Glutamatergic neuron (in vitro differentiated cells): ENCODE results near the gene VOPP1. TPM values are rescaled to one million over a fixed set of nuclear protein-coding genes. Genes with fewer than 3 reads are reported as not detected.

Experiments used
- DNase-seq: peaks from one replicate; pipeline ENCODE4 v3.0.0; 2022
- H3K27ac Mint-ChIP-seq: one replicate; pipeline ENCODE4 v1.8.0; 2020; ENCODE audit warnings: mild to moderate bottlenecking, mixed read lengths, inconsistent platforms; ENCODE audit not compliant: unreplicated experiment
- H3K27me3 Mint-ChIP-seq: one replicate; pipeline ENCODE4 v1.8.0; 2020; ENCODE audit warnings: mild to moderate bottlenecking, moderate library complexity, mixed read lengths, inconsistent platforms; ENCODE audit not compliant: unreplicated experiment
- H3K36me3 Mint-ChIP-seq: one replicate; pipeline ENCODE4 v1.8.0; 2020; ENCODE audit warnings: mild to moderate bottlenecking, mixed read lengths, inconsistent platforms; ENCODE audit not compliant: unreplicated experiment
- H3K4me1 Mint-ChIP-seq: one replicate; pipeline ENCODE4 v1.8.0; 2020; ENCODE audit warnings: mild to moderate bottlenecking, low read depth, mixed read lengths, inconsistent platforms; ENCODE audit not compliant: unreplicated experiment
- H3K4me3 Mint-ChIP-seq: one replicate; pipeline ENCODE4 v1.8.0; 2020; ENCODE audit warnings: mild to moderate bottlenecking, mixed read lengths, inconsistent platforms; ENCODE audit not compliant: unreplicated experiment
- H3K9me3 Mint-ChIP-seq: one replicate; pipeline ENCODE4 v1.8.0; 2020; ENCODE audit warnings: mild to moderate bottlenecking, moderate library complexity, mixed read lengths, inconsistent platforms; ENCODE audit not compliant: unreplicated experiment
- total RNA-seq: library from RNA; stranded (reverse); fragmentation: NEBNext Ultra II Directional; extraction: Animal tissue kit (Norgen Biotek cat#: 25700); gene quantifications from one replicate; pipeline ENCODE4 v1.2.1, GENCODE V29; 2021; ENCODE audit not compliant: unreplicated experiment
- TF ChIP-seq, protein P1 (sequence below): fragments of 200-600 bp; sonication (generic); IDR thresholded peaks from one replicate; pipeline ENCODE4 v1.5.0; 2021; ENCODE audit not compliant: partially characterized antibody, unreplicated experiment

The VOPP1 gene
- total RNA-seq, 1 donor from 2014 or later, result 30.6 TPM

DNA sequence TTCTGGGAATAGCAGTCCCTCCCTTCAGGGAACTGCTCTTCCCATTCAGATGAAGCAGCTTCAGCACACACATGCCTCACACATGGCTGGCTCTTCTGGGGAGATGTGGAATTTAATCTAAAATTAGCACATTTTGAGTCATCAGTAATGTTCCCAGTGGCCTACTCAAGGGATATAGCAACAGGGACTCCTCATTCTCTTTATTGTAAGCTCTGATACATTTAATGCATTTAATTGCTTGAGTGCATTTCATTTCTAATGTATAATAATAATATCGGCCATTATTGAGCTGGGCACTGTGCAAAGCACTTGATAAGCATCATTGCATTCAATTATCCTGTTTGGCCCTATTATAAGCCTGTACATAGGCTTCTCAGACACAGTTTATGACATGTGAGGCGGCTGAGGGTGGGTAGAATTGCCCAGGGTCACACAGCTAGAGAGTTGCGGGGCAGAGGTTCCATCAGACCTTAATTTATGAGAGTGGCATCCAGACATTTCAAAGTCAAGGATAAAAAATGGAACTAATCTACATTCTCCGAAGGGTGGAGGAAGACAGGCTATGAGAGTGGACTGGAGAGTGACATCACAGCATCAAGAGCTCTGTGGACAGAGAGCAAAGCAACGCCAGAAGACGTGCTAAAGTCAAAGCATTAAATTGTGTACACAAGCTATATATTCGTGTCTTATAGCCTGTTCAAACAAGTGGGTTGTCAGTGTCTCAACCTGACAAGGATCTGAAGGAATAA is 130.4 kb downstream of the VOPP1 start:
- TF ChIP-seq, protein P1, sequence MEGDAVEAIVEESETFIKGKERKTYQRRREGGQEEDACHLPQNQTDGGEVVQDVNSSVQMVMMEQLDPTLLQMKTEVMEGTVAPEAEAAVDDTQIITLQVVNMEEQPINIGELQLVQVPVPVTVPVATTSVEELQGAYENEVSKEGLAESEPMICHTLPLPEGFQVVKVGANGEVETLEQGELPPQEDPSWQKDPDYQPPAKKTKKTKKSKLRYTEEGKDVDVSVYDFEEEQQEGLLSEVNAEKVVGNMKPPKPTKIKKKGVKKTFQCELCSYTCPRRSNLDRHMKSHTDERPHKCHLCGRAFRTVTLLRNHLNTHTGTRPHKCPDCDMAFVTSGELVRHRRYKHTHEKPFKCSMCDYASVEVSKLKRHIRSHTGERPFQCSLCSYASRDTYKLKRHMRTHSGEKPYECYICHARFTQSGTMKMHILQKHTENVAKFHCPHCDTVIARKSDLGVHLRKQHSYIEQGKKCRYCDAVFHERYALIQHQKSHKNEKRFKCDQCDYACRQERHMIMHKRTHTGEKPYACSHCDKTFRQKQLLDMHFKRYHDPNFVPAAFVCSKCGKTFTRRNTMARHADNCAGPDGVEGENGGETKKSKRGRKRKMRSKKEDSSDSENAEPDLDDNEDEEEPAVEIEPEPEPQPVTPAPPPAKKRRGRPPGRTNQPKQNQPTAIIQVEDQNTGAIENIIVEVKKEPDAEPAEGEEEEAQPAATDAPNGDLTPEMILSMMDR, result no peak
- no peak overlapping the region for H3K4me3 Mint-ChIP-seq
- H3K4me1 Mint-ChIP-seq, result peaks cover 9% of the 10 kb centered on the region
- H3K36me3 Mint-ChIP-seq, result no peaks in the 10 kb centered on the region
- no peak for DNase-seq
- H3K27me3 Mint-ChIP-seq, result peaks cover 5% of the 10 kb centered on the region
- H3K9me3 Mint-ChIP-seq, result peaks cover 6% of the 10 kb centered on the region
- H3K27ac Mint-ChIP-seq, result no peak overlapping the region

DNA sequence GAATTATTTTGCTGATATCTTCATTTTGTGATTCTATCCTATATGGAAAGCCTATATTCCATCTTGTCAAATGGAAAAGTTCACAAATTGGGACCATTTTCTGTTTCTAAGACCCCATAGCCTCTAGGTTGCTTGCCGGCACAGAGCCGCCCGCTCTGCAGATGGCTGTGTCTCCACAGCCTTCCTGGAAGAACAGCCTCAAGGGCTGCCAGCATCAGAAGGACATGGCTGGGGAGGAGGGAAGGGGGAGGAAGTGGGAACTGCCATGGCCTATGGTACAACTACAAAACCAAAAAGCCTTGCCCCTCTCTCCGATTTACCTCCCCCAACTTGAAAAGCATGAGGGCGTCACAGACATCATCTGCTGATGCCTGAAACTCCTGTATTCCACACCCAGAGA is 131.3 kb downstream of the VOPP1 start:
- H3K27ac Mint-ChIP-seq, result no peak overlapping the region
- DNase-seq, result no peak
- H3K4me3 Mint-ChIP-seq, result no peak overlapping the region
- peaks cover 5% of the 10 kb centered on the region for H3K27me3 Mint-ChIP-seq
- peaks cover 10% of the 10 kb centered on the region for H3K9me3 Mint-ChIP-seq
- no peaks in the 10 kb centered on the region for H3K36me3 Mint-ChIP-seq
- peaks cover 11% of the 10 kb centered on the region for H3K4me1 Mint-ChIP-seq
- TF ChIP-seq, protein P1, result no peak

DNA sequence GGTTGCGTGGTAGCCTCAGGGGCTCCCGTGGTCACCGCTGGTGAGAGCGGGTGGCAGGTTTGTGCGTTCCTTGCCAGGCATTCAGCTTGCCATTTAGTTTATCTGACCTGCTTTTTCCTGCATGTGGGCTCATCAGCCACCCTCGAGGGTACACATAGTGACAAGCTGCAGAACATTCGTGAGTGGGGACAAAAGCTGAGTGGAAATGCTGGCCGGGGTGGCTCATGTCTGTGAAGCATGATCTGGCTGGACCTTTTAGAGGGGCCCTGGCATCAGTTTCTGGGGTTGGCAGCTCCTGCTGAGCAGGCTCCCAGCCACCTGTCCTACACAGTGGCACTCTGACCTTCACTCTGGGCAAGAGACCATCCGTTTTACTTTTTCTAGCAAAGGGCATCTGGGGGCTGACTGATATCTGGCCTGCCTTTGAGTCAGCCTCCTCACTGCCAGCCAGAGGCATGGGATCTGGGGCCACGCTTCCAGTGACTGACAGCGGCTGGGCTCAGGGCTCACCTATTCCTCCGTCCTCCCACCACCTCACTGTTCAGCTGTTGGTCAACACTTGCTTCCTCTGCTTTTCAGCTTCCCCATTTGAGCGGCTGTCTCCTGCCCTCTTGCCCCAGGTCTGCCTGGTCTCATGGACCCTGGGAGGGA is 132.1 kb downstream of the VOPP1 start:
- H3K27ac Mint-ChIP-seq, result no peak overlapping the region
- TF ChIP-seq, protein P1, result no peak
- no peak for DNase-seq

DNA sequence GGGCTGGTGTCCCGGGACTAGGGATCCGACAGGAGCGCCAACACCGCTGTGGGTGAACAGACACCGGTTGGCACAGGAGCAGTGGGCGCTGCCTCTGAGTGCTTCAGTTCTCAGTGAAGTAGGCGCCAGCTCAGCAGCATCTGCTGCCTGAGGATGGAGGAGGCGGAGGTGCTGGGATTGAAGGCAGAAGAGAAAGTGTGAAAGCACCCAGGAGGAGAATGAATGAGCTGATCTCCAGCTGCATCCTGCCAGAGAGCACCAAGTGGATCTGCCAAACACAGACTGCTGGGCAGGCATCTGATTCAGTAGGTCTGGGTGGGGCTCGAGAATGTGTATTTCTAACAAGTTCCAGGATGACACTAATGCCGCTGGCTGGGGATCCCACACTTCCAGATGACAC is 132.7 kb downstream of the VOPP1 start:
- Mint-ChIP-seq H3K4me3 (no peak overlapping the region), H3K27ac (no peak overlapping the region), H3K36me3 (no peaks in the 10 kb centered on the region), H3K9me3 (peaks cover 10% of the 10 kb centered on the region), H3K4me1 (peaks cover 11% of the 10 kb centered on the region), H3K27me3 (peaks cover 5% of the 10 kb centered on the region)
- DNase-seq, result no peak
- TF ChIP-seq, protein P1, result no peak

More for the DNA sequence above, 132.1 kb downstream of the VOPP1 start:
- Mint-ChIP-seq H3K36me3 (no peaks in the 10 kb centered on the region), H3K27me3 (peaks cover 5% of the 10 kb centered on the region), H3K4me1 (peaks cover 11% of the 10 kb centered on the region), H3K9me3 (peaks cover 10% of the 10 kb centered on the region), H3K4me3 (no peak overlapping the region)
